Endothelial cell of umbilical vein (primary cell): ENCODE measurements around the gene CITED2. TPM values are rescaled to one million over a fixed set of nuclear protein-coding genes. Genes with fewer than 3 reads are reported as not detected.

Experiments used
- BruUV-seq: library from RNA; stranded (reverse); fragments of 400-500 nt; replicated peaks from 2 replicates; lab custom pipeline; 2021; lab: Mats Ljungman, UMichigan
- CTCF ChIA-PET: fragments of 300-600, 350-600 bp; sonication (Branson Sonifier 250); formaldehyde crosslinking; loops from one replicate; lab custom pipeline; 2021; ENCODE audit warnings: antibody characterized with exemption, inconsistent platforms; lab: Charles Lee
- POLR2A ChIA-PET: fragments of 300-600, 350-600 bp; sonication (Branson Sonifier 250); formaldehyde crosslinking; loops from one replicate; lab custom pipeline; 2021; ENCODE audit warnings: antibody characterized with exemption, inconsistent platforms; lab: Charles Lee
- DNase-seq: peaks from one replicate; pipeline ENCODE4 v3.0.0-alpha.2; 2011; ENCODE audit warnings: low read depth, low spot score
- FAIRE-seq: peaks from 2 replicates; lab custom pipeline; 2011; peaks lifted over from hg19 to GRCh38; lab: Jason Lieb, UNC
- H2AFZ ChIP-seq: 2 replicates; pipeline ENCODE4 v1.6.0; 2012; ENCODE audit warnings: low read depth, low read length, control low read depth, inconsistent platforms
- H3K27ac ChIP-seq: 2 replicates; pipeline ENCODE4 v1.5.1; 2011; ENCODE audit warnings: low read depth, mild to moderate bottlenecking, control low read depth, low read length, moderate library complexity; ENCODE audit not compliant: insufficient read depth
- H3K27me3 ChIP-seq, 2 experiments: 2 replicates each; pipeline versions ENCODE4 v1.6.0 to v1.6.1; 2011; ENCODE audit warnings: low read length in 2 of 2, mixed read lengths in 1 of 2; ENCODE audit not compliant: control insufficient read depth in 2 of 2, insufficient read depth in 2 of 2
- H3K36me3 ChIP-seq, 2 experiments: 2 replicates in 1 of 2; 3 replicates in 1 of 2; pipeline ENCODE4 v1.5.1; 2011; ENCODE audit warnings: low read length in 2 of 2, mild to moderate bottlenecking in 1 of 2, moderate library complexity in 1 of 2; ENCODE audit not compliant: control insufficient read depth in 2 of 2, insufficient read depth in 2 of 2; ENCODE audit errors: extremely low read depth in 1 of 2
- H3K4me1 ChIP-seq: 3 replicates; pipeline ENCODE4 v1.5.1; 2011; ENCODE audit warnings: mild to moderate bottlenecking, low read length; ENCODE audit not compliant: control insufficient read depth, insufficient read depth; ENCODE audit errors: extremely low read depth
- H3K4me2 ChIP-seq: 2 replicates; pipeline ENCODE4 v1.6.1; 2011; ENCODE audit warnings: low read length, control low read depth, mixed read lengths; ENCODE audit not compliant: insufficient read depth
- H3K4me3 ChIP-seq, 3 experiments: fragments of 200-600 bp in 1 of 3; sonication (generic), shearing (Covaris generic) in 1 of 3; replicated peaks in 1 of 3; 2 replicates each; pipeline ENCODE4 v1.5.1; 2011 to 2016; ENCODE audit warnings: control low read depth in 3 of 3, low read length in 3 of 3, mild to moderate bottlenecking in 2 of 3, inconsistent platforms in 1 of 3, low read depth in 1 of 3, moderate library complexity in 1 of 3; ENCODE audit not compliant: insufficient read depth in 1 of 3
- H3K79me2 ChIP-seq: 2 replicates; pipeline ENCODE4 v1.6.0; 2012; ENCODE audit warnings: low read length, inconsistent platforms; ENCODE audit not compliant: control insufficient read depth, insufficient read depth
- H3K9ac ChIP-seq: replicated peaks from 2 replicates; pipeline ENCODE3; 2011; ENCODE audit warnings: low read length, control low read depth; ENCODE audit not compliant: insufficient read depth; ENCODE audit errors: extremely low read depth
- H3K9me1 ChIP-seq: replicated peaks from 3 replicates; pipeline ENCODE4 v1.6.0; 2011; ENCODE audit warnings: mild to moderate bottlenecking, low read length; ENCODE audit not compliant: control insufficient read depth, insufficient read depth; ENCODE audit errors: extremely low read depth
- H3K9me3 ChIP-seq: replicated peaks from 2 replicates; pipeline ENCODE4 v1.5.1; 2012; ENCODE audit warnings: low read length, inconsistent platforms; ENCODE audit not compliant: control insufficient read depth, insufficient read depth
- H4K20me1 ChIP-seq: replicated peaks from 2 replicates; pipeline ENCODE3; 2011; ENCODE audit warnings: mild to moderate bottlenecking, low read length; ENCODE audit not compliant: control insufficient read depth, insufficient read depth; ENCODE audit errors: extremely low read depth
- CTCF ChIP-seq, 2 donors: IDR thresholded peaks; 1 replicate in 1 of 2; 2 replicates in 1 of 2; pipeline ENCODE4 v1.5.1; 2011; ENCODE audit warnings: low read length in 2 of 2, mild to moderate bottlenecking in 2 of 2, moderate library complexity in 2 of 2, control low read depth in 1 of 2, inconsistent platforms in 1 of 2, low read depth in 1 of 2; ENCODE audit not compliant: insufficient read depth in 1 of 2; ENCODE audit errors: extremely low read depth in 1 of 2
- EZH2 ChIP-seq: IDR thresholded peaks from 2 replicates; pipeline ENCODE4 v1.6.1; 2012; ENCODE audit warnings: borderline replicate concordance, low read depth, mild to moderate bottlenecking, moderate library complexity, low read length, inconsistent platforms; ENCODE audit not compliant: severe bottlenecking
- FOS ChIP-seq: IDR thresholded peaks from 2 replicates; pipeline ENCODE4 v1.6.1; 2011; ENCODE audit warnings: mild to moderate bottlenecking, low read length, moderate library complexity, borderline replicate concordance; ENCODE audit not compliant: insufficient read depth
- GATA2 ChIP-seq: IDR thresholded peaks from 2 replicates; pipeline ENCODE4 v1.7.0; 2011; ENCODE audit warnings: low read depth, mild to moderate bottlenecking, moderate library complexity, mixed read lengths, low read length; ENCODE audit not compliant: insufficient read length, insufficient read depth
- JUN ChIP-seq: IDR thresholded peaks from 2 replicates; pipeline ENCODE4 v1.6.1; 2011; ENCODE audit warnings: borderline replicate concordance, low read depth; ENCODE audit not compliant: insufficient read length, insufficient read depth
- MAX ChIP-seq: IDR thresholded peaks from 2 replicates; pipeline ENCODE4 v1.6.1; 2011; ENCODE audit not compliant: insufficient read depth, insufficient read length
- MYC ChIP-seq: IDR thresholded peaks from one replicate; pipeline ENCODE4 v1.6.1; 2011; ENCODE audit warnings: mild to moderate bottlenecking, low read depth, low read length
- POLR2A ChIP-seq: IDR thresholded peaks from 2 replicates; pipeline ENCODE4 v1.6.1; 2012; ENCODE audit warnings: low read depth, mild to moderate bottlenecking, control low read depth, low read length
- POLR2AphosphoS5 ChIP-seq: IDR thresholded peaks from 2 replicates; pipeline ENCODE4 v1.6.1; 2012; ENCODE audit warnings: low read depth, mild to moderate bottlenecking, control low read depth, low read length, moderate library complexity; ENCODE audit not compliant: insufficient read depth
- dilution Hi-C: fragments of 300-500 bp; cut with MboI; formaldehyde crosslinking; loops from one replicate; pipeline ENCODE4 v1.15.0; 2019; ENCODE audit warnings: low sequenced_read_pairs; ENCODE audit not compliant: extremely low pct_ligation_motif_present
- intact Hi-C: fragments of 100-400 bp; cut with micrococcal nuclease; formaldehyde crosslinking; loops from one replicate; pipeline ENCODE4 v1.10.0; 2022
- polyA plus RNA-seq, 4 experiments: library from polyadenylated mRNA; depleted of rRNA in 3 of 4; stranded (reverse) in 3 of 4; unstranded in 1 of 4; fragments of >200 nt; gene quantifications; 2 replicates each; pipeline versions ENCODE4 v1.2.1 to v1.2.3, GENCODE V29; 2011 to 2012; ENCODE audit warnings: missing spikeins in 1 of 4
- total RNA-seq: library from RNA; stranded (reverse); gene quantifications from 2 replicates; pipeline ENCODE4 v1.2.3, GENCODE V29; 2021

The CITED2 gene
- total and polyA plus RNA-seq, 2 donors (not counting 3 experiments of a cell fraction or from before 2014, with no cell fraction given): 81.1 to 85.7 TPM

DNA sequence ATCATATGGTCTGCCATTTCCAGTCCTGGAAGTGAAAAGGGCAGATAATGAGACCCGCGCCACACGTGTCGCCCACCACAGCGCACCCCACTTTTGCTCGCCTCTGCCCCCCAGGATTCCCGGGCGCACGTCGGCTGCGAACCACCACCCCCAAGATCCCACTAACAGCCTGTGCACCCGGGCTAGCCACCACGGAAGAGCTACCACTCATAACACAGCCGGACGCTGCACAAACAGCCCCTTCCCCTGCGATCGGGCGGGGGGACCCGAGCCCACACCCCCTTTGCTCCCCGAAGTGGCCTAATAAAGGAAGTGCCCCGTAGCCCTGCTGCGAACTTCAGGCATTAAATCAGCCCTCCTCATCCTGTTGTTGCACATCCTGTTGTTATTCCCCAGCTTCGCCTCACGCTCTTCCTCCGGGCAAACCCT is 506 bp downstream of the CITED2 start:
- Histone ChIP-seq H3K4me1 (peaks cover 37% of the 10 kb centered on the region), H2AFZ (no peak overlapping the region), H3K79me2 (peaks cover 33% of the 10 kb centered on the region), H3K27me3 (no peaks in the 10 kb centered on the region), H4K20me1 (no peaks in the 10 kb centered on the region), H3K36me3 (no peaks in the 10 kb centered on the region), H3K9me3 (no peaks in the 10 kb centered on the region), H3K4me3 (peak overlapping the region; percentile 62 to 97 (median 79)), H3K4me2 (peak overlapping the region; percentile 2), H3K9ac (peak overlapping the region; percentile 95), H3K9me1 (no peaks in the 10 kb centered on the region), H3K27ac (peak overlapping the region; percentile 87)
- BruUV-seq: no TSS peak
- dilution Hi-C loops (no loop called here), intact Hi-C loops (loop anchor here (1.0 to 10.0 kb wide), 16 partner anchors 29 to 1951 kb away; no protein-coding TSS in a partner anchor)
- FAIRE-seq (no peak), DNase-seq (no peak)
- ChIA-PET POLR2A (interaction anchor here (0.7 to 4.2 kb wide), 21 partner anchors 24 to 1400 kb away, joined by 3 to 29 read pairs (median 4); no protein-coding TSS in a partner anchor), CTCF (interaction anchor here (0.8 to 3.0 kb wide), 17 partner anchors 9 to 1548 kb away, joined by 3 to 20 read pairs (median 5); no protein-coding TSS in a partner anchor)
- TF ChIP-seq MYC (no peak), POLR2AphosphoS5 (no peak), POLR2A (no peak), EZH2 (no peak), MAX (no peak), CTCF (IDR thresholded peaks at IDR 0.05; ENCODE audit: extremely low read depth in 1 of 2, insufficient read depth in 1 of 2, low read depth in 1 of 2, low read length in 2 of 2) (no peak), JUN (no peak), FOS (no peak), GATA2 (no peak)
